Measurements from ENCODE around the gene ZNF593.

The ZNF593 gene

DNA sequence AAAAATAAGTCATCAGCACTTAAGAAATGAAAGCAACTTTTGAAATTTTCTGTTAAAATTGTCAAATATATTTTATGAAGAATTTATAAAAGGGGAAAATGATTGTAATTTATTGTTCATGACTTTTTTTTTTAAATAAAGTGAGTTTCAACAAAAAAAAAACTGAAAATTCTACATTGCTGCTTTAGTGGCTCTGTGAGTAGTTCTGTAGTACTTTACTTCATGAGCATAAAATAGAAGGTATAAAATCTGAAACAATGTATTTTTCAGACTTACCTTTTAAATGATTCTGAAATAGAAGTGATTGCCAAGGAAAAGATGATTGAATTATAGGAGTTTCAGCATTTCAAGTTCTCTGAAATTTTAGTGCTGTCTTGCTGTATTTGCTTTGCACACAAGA is 44.3 kb upstream of the ZNF593 start:
- peaks cover under 1% of the 10 kb centered on the region for H3K36me3 ChIP-seq (replicated peaks)
- no peak overlapping the region for H3K4me3 ChIP-seq (ENCODE audit: low read depth, low read length)
- no peak overlapping the region for H3K27ac ChIP-seq
- TF ChIP-seq, protein P1, sequence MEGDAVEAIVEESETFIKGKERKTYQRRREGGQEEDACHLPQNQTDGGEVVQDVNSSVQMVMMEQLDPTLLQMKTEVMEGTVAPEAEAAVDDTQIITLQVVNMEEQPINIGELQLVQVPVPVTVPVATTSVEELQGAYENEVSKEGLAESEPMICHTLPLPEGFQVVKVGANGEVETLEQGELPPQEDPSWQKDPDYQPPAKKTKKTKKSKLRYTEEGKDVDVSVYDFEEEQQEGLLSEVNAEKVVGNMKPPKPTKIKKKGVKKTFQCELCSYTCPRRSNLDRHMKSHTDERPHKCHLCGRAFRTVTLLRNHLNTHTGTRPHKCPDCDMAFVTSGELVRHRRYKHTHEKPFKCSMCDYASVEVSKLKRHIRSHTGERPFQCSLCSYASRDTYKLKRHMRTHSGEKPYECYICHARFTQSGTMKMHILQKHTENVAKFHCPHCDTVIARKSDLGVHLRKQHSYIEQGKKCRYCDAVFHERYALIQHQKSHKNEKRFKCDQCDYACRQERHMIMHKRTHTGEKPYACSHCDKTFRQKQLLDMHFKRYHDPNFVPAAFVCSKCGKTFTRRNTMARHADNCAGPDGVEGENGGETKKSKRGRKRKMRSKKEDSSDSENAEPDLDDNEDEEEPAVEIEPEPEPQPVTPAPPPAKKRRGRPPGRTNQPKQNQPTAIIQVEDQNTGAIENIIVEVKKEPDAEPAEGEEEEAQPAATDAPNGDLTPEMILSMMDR (IDR thresholded peaks at IDR 0.05; ENCODE audit: low read depth, low read length, missing control alignments) = no peak
- no peak for DNase-seq
- H3K27me3 ChIP-seq (replicated peaks) = no peaks in the 10 kb centered on the region
- in situ Hi-C loops (cut with HindIII; ENCODE audit: low pct_ligation_motif_present, low sequenced_read_pairs) = no loop called here

DNA sequence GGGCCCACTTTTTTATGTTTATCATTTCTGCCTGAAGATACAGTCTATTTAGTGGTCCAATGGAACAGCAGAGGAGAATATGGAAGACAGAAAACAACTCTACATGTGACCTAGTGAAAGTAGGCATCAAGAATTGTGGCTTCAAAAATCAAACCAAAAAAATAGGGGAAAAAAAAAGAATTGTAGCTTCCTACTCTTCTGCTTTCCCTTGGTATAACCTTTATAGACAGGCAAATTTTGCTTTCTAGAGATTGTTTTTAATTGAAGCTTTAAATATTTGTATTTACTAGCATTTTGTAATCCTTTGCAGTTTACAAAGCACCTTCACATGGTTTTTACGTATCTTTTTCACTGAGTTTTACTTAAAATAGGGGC is 43.8 kb upstream of the ZNF593 start:
- Histone ChIP-seq H3K27ac (no peak overlapping the region), H3K4me3 (ENCODE audit: low read depth, low read length) (no peak overlapping the region), H3K27me3 (replicated peaks) (no peaks in the 10 kb centered on the region), H3K36me3 (replicated peaks) (no peaks in the 10 kb centered on the region)
- DNase-seq = no peak
- in situ Hi-C loops (cut with HindIII; ENCODE audit: low pct_ligation_motif_present, low sequenced_read_pairs) = no loop called here
- TF ChIP-seq, protein P1 (IDR thresholded peaks at IDR 0.05; ENCODE audit: low read depth, low read length, missing control alignments) = no peak

DNA sequence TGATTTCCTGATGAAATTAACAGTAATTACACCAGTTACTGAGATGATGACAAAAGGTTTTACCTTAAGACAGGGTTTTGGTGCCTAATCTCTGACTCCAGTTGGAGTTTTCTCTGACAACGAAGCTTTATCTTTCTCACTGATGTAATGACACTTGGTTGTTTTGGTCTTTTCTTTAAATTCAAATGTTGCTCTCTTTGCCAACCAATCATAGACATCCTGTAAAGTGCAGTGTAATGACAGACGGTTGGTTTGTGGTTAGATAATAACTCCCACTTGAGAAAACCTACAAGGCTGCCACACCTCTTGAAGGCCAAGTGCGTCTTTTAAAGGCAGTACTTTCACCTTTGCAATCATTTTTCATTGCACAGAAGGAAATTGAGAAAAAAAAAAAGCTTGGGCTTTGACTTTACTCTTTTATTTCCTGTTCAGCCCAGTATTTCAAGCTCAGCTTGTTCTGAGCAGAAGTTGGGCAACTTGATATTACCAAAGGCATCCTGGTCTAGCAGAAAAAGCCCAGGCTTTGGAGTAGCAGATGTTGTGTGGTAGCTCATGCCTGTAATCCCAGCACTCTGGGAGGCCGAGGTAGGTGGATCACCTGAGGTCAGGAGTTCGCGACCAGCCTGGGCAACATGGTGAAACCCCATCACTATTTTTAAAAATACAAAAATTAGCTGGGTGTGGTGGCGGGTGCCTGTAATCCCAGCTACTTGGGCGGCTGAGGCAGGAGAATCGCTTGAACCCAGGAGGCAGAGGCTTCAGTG is 43.2 kb upstream of the ZNF593 start:
- no peak for DNase-seq
- H3K27me3 ChIP-seq (replicated peaks) = no peaks in the 10 kb centered on the region
- no peak overlapping the region for H3K27ac ChIP-seq
- H3K4me3 ChIP-seq (ENCODE audit: low read depth, low read length) = no peak overlapping the region
- TF ChIP-seq, protein P1 (IDR thresholded peaks at IDR 0.05; ENCODE audit: low read depth, low read length, missing control alignments) = no peak
- in situ Hi-C loops (cut with HindIII; ENCODE audit: low pct_ligation_motif_present, low sequenced_read_pairs) = no loop called here
- no peaks in the 10 kb centered on the region for H3K36me3 ChIP-seq (replicated peaks)

DNA sequence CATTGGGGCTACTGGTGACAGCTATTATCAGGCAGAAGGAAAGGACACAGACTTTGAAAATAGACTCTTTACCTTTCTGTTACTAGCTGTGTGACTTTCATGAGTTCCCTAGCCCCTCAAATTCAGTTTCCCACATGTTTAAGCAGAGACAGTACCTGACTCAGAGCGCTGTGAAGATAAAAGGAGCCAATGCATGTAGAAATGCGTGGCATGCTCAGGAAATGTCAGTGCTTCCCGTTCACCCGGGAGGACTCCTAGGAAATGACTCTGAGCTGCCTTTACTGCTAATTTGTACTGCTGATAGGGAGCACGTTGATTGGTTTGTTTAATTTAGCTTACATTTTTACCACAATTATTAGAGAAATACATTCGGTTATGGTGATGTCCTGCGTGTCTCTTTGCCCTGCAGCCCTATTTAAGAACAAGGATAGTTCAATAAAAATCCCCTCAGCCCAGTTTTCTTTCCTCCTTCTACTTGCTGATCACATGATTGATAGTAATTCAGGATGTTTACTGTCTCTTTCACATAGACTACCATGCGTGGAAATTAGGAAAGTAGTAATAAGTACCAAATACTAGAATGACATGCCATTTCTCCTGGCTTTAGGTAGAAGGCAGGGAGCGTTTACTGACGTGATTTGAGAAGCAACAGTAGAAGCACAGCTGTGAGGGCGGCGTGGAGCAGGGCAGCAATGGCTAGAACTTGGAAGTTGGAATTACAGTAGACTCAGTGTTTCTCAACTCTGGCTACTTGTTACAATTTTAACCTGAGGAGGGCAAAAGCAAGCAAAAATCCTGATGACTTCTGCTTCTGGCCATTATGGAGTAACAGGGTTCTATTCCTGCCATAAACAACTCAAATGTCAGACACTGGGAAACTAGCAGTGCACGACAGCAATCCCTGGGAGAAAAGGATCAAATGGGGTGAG is 42.2 kb upstream of the ZNF593 start:
- H3K4me3 ChIP-seq (ENCODE audit: low read depth, low read length) = no peak overlapping the region
- no peak overlapping the region for H3K27ac ChIP-seq
- DNase-seq = no peak
- H3K27me3 ChIP-seq (replicated peaks) = no peaks in the 10 kb centered on the region
- in situ Hi-C loops (cut with HindIII; ENCODE audit: low pct_ligation_motif_present, low sequenced_read_pairs) = no loop called here
- TF ChIP-seq, protein P1 (IDR thresholded peaks at IDR 0.05; ENCODE audit: low read depth, low read length, missing control alignments) = no peak
- H3K36me3 ChIP-seq (replicated peaks) = no peaks in the 10 kb centered on the region

DNA sequence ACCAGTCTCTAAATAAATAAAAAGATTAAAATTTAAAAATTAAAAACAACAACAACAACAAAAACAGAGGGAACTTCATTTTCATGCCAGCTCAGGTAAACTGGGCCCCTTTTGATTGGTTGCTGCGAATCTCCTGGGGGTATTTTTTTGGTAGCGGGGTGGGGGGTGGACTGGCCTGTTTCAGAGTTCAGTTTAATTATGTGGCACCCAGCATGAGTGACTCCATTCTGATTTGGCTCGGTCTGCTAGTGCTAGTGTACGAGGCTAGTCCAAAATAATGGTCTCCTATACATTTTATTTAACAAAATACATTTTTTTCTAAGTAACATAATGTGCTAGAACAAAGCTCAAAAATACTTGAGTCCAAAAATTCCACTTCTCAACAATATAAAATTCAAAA is 39.9 kb upstream of the ZNF593 start:
- Histone ChIP-seq H3K27ac (no peak overlapping the region), H3K27me3 (replicated peaks) (no peaks in the 10 kb centered on the region), H3K4me3 (ENCODE audit: low read depth, low read length) (no peak overlapping the region), H3K36me3 (replicated peaks) (no peaks in the 10 kb centered on the region)
- TF ChIP-seq, protein P1 (IDR thresholded peaks at IDR 0.05; ENCODE audit: low read depth, low read length, missing control alignments) = no peak
- no peak for DNase-seq
- in situ Hi-C loops (cut with HindIII; ENCODE audit: low pct_ligation_motif_present, low sequenced_read_pairs) = no loop called here

Data from brain microvascular endothelial cell (primary cell).